NCI-H146 treated with DMSO at 0.1 percent for 48 hours (cell line): ENCODE results near the gene CLTC.
"Not testable (repeated sequence)": the region's sequence is repeated elsewhere in the genome, so short reads cannot be mapped to it uniquely, and the experiment has no call there.

Experiments used
- DNase-seq: peaks from one replicate; lab custom pipeline; 2025; ENCODE audit not compliant: unreplicated experiment; lab: John Stamatoyannopoulos, UW

CLTC gene

DNA sequence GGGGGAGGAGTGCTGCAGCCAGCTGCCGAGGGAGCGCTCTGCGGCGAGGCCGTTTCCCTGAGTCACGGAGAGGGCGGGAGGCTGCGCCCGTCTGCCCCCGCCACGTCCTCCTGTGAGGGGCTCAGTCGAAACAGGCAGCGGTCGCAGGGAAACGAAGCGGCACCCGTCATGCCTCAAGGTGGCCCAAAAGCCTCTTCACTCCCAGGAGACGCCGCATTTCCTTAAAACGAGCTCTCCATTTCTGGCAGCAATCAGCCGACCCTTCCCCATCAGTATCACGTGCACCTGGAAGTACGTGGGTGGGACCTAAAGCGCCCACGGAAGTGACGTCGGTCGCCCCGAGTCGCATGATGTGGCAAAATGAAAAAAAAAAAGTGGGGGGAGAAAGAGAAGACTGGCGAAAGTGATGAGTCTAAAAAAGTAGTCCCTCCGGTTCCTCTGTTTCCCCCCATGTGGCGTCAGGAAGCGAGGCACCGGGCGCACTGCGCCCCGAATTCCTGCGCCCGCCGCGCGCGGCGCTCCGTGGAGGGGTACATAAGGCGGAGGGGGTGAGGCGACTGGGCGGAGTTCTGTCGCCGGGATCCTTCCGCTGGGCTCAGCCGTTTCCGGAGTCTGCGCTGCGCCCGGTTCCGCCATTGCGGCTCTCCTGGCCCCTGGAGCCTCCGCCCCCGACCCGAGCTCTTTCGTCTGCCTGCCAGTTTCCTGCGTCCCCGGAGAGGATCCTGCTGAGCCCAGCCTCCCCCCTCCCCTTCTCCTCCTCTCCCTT lies at the start of gene CLTC:
Gene CLTC, plus strand, starts transcription at position 598 of the 766 bp plus-strand sequence. CDS start 237 bp downstream, outside the sequence.
- DNase-seq, result peak; percentile 91

DNA sequence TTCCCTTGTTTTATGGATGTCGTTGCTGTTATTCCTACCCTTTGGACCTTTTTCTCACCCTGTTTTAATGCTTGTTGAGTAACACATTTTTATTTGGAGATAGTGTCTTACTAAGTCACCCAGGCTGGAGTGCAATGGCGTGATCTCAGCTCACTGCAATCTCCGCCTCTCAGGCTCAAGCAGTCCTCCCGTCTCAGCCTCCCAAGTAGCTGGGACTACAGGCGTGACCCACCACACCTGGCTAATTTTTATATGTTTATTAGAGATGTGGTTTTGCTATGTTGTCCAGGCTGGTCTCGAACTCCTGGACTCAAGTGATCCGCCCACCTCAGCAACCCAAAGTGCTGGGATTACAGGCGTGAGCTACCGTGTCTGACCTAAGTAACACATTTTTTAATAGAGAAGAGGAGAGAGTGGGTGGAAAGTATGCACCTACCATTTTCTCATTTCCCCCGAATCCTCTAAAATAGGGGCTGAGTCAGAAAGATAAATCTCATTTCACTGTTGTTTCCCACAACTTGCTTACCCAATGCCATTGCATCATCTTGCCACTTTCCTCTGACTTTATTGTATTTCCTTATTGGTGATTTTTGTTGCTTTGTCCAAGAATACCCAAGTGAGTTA lies 47.3 kb upstream of the CLTC start:
- DNase-seq, result no peak

DNA sequence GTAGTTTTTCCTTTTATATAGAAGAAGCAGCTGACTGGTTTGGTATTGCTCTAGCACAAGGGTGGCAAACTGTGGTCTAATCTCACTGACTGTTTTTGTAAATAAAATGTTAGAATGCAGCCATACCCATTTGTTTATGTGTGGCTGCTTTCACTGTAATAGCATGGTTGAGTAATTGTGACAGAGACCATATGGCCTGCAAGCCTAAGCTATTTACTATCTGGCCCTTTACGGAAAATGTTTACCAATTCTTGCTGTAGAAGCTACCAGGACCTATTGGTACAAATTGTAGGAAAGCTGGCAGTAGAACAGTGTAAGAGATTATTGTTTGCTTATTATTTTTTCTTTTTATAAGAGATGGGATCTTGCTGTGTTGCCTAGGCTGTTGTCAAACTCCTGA lies 35.5 kb upstream of the CLTC start:
- DNase-seq, result not testable (repeated sequence)

DNA sequence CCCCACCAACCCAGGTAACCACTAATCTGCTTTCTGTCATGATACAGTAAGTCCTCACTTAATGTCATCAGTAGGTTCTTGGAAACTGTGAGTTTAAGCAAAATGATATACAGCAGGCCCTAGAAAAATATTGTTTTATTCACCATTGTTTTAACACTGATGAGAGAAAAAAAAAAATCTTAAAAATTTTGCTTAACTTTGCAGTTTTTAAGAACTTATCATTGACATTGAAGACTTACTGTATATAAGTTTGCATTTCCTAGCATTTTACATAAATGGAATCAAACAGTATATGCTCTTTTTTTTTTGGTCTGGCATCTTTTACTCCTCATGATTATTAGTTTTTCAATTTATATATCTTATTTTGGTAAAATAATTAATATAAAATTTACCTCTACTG lies 19.5 kb upstream of the CLTC start:
- DNase-seq, result no peak

DNA sequence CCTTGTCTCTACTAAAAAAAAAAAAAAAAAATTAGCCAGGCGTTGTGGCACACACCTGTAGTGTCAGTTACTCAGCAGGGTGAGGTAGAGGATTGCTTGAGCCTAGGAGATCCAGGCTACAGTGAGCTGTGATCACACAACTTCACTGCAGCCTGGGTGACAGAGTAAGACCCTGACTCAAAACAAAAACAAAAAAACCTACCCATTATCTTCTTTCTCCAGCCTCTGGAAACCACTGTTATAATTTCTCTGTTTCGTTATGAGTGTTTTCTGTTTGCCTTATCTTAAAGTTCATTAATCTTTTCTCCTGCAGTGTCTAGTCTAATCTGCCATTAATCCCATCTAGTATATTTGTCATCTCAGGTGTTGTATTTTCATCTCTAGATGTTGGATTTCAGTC lies 18.6 kb upstream of the CLTC start:
- no peak for DNase-seq

DNA sequence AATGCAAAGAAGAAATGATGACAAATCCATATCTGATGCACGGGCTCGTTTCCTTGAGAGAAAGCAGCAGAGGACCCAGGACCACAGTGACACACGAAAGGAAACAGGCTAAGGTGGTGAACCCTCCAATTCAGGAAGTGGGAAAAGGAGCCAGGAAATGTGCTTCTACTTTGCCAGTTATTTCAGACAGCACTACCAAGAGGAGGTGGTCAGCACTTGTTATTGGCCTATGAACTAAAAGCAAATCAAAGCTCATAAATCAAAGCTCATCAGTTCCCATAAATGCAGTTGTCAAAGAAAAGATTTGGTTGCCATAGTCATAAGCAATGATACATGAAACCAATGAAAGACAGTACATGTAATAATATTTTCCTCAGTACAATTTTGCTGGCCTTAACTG lies 12.6 kb upstream of the CLTC start:
- DNase-seq, result no peak

DNA sequence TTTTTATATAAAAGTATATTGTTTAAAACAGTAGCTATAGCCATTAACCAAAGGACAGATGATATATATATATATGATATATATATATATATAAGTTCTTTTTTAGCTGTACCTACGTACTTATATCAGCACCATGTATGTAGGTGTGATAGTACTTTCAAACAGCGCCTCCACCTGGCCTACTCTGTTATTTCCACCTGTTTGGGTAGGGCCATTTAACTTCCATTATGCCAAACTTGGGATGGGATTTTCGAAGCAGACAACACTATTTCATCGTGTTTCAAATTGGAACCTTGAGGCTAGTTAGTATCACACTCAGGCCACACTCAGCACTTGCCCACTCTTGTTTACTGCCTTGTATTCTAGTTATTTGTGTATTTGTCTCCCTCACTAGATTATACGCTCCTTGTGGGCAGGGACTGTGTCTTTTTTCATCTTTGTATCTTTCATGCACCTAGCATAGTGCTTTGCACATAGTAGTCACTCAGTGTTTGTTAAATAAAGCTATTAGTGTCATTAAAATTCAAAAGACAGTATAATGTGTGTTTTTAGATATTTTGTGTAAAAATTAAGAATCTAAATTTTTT lies 11.8 kb upstream of the CLTC start:
- DNase-seq, result no peak

DNA sequence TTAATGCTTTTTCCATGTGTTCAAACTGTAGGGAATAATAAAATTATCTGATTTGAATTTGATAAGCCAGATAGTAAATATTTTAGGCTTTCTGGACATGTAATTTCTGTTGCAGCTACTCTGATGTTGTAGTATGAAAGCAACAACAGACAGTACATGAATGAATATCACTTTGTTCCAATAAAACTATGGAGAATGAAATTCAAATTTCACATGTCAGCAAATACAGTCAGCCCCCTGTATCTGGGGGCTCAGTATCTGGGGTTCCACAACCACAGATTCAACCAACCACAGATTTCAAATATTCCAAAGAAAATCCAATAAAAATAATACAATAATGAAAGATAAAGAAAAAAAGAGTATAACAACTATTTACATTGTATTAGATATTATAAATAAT lies 8.2 kb upstream of the CLTC start:
- no peak for DNase-seq

DNA sequence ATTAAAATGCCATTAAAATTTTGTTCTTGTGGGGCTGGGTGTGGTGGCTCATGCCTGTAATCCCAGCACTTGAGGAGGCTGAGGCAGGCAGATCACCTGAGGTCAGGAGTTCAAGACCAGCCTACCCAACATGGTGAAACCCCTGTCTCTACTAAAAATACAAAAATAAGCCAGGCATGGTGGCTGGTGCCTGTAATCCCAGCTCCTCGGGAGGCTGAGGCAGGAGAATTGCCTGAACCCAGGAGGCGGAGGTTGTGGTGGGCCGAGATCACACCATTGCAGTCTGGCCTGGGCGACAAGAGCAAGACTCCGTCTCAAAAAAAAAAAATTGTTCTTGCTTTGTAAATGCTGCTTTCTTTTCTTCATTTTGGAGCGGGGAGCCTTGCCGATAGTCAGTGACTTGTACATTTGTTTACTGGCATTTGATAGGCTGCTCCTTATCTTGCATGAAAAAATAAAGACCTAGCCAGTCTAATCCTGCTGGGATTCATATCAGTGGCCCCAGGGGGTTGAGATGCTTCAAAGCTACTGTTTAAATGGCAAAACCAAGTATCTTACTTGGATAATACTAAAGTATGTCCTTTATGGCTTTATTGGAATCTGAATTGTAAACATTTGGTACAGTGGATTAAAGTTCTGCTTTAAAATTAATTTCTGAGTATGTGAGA lies 3.3 kb upstream of the CLTC start:
- no peak for DNase-seq

DNA sequence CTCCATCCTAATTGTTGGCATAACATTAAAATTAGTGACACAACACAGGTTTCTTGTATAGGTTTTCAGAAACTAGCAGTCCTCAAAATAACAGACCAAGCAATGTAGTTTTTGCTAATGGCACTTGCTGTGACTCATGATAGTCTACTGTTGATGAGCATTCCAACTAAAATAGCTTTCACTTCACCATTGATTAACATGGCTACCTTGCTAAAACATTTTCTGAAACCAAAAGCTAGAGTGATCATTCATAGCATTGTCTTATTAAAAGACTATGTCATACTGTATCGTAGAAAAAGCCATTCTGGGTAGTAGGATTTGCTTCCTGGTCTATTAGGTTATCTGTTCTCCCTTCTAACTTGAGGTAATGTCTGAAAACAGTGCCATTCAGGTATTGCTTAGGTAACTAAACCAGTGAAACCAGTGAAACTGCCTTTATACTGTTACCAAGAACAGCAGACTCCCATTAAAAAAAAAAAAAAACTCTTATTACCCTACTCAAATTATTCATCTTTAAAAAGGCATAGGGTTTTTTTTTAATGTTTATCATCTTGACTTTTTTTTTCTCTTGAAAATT lies 2.5 kb upstream of the CLTC start:
- no peak for DNase-seq

DNA sequence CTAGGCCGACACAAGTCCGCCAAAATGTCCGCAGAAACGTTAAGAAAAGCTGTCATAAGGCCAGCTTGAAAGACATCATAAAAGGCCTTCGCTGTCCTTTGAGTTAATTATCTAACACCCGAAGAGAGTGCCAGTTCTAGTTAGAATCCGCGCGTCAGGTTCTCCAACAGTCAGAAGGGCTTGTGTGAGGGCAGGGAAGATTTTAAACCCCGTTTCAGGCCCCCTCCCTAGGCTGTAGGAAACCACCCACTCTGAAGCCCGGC lies 729 bp upstream of the CLTC start:
- DNase-seq, result no peak

DNA sequence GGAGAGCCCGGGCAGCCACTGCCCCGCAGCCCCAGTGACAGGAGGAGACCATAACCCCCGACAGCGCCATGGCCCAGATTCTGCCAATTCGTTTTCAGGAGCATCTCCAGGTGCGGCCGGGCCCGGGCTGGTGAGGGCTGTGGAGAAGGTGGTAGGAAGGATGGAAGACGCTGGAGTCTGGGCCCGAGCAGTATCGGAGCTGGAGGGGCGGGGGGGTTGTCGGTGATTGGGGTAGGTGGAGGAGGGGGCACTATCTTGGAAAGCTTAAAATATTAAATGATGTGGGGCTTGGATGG lies 317 bp downstream of the CLTC start:
- no peak for DNase-seq

DNA sequence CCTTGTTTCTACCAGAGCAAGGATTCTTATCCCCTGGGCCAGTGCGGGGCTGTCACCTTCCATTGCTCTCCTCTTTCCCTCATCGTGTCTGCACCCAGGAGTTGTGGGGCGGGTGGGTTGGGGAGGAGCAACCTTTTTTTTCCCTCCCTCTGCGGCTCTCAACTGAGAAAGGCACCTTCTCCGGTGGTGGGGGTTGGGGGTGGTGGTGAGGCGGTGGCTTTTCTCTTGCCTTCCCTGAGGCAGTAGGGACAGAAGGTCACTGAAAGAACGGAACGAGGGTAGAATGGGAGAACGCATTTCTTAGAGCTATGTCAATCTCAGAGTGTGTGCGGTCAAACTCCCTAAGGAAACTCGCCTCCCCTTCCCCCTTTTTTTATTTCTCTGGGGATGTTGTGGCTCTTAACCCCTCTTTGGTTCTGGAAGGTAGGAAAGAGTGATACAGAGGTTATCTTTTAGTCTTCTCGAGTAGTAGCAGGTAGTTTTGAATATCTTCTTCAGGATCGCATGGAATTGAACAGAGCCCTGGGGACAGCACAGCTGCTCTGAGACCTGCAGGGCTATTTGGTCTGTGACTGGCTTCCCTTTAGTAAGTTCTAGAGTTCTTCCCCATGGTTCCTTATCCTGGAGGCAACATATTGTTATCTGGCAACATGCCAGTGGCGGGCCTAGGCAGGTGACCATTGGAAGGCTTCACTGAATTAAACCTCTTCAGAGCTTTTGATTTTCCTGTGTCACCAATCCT lies 994 bp downstream of the CLTC start:
- DNase-seq, result peak; percentile 55

DNA sequence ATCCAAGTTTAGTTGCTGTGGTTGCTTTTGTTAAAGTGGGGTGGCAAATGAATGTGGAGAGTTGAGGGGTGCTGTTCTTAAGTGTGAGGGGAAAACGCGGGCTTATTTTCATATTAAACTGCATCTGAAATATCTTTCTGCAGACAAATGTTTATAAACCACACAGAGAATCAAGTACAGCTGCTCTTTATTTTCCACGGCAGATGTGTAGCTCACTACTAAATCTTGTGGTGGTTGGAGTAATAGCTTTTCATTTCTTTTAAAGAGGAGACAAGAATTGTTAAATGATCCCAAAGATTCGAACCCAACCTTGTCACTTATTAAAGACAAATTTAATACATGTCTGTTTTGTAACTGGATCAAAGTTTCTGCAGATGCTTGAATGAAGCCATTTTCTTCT lies 2.1 kb downstream of the CLTC start:
- DNase-seq, result no peak

DNA sequence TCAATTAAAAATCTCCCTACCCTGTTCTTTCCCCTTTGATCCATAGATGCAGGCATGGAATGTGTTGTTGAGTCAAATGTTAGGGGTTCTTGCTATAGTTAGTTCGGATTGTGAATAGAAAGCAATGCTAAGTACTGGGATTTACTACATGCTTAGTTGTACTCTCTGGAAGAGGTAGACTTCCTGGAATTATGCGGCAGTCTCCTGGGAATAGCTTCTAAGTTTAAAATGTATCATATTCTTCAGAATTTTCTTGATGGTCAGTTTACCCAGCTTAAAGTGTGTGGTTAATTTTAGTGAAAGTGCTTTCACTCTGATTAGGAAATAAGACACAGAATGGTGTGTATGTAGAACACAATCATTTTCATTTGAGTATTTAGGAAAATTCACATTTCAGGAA lies 3.5 kb downstream of the CLTC start:
- no peak for DNase-seq

DNA sequence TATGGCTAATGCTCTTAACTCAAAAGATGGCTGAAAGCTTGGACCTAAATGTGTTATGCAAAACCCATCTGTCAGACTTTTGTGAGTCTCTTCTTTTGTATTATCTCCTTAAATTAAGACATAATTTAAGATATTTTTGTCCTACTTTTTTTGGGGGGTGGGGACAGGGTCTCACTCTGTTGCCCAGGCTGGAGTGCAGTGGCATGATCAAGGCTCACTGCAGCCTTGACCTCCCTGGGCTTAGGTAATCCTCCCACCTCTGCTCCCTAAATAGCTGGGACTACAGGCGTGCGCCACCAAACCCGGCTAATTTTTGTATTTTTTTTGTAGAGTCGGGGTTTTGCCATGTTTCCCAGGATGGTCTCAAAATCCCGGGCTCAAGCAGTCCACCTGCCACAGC lies 7.1 kb downstream of the CLTC start:
- no peak for DNase-seq

DNA sequence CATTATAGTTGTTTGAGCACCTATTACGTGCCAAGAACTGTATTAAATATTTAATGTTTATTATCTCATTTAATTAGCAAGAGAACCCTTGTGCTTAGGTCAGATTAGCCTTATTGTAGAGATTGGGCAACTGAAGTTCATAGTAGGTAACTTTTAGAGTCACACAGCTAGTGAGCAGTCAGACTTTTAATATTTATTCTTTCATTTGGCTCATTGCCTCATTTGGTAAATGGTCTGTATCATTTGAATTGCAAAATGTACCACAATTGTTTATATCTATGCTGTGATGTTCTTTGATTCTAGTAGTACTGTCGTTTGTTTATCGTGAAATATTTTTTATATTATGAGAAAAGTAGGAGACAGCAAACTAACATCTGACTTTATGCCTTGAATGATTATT lies 7.6 kb downstream of the CLTC start:
- DNase-seq, result no peak

DNA sequence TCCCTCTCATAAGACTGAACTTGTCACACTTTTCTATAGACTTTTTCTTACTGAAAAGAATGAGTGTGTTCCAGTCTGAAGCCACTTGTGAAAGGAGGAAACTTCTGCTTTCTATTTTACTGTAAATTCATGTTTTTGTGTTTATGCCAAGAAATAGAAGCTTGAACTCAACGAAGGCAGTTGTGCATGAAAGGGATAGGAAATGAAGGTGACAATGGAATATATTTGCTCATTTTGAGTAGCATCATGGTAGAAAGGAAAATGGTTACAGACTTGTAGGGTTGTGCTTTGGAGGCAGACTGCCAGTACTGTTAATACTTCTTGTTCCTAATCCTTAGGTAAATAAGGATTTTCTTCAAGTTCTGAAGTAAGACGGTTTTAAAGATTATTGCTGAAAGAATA lies 8.1 kb downstream of the CLTC start:
- no peak for DNase-seq

DNA sequence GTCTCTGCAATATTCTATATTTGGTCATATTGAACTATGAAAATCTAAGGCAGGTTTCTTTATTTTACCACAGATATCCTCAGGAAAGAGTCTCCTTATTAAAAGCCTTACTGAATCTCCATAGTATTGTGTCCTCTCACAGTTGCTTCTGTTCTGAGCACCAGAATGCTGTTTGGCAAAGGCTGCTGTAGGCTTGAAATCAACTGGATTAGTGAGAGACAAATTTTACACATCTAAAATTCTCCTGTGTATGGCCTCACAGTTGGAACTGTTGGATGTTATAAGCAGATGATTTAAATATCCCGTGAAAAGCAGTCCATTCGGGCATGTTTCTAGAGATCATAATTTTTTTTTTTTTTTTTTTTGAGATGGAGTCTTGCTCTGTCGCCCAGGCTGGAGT lies 9.5 kb downstream of the CLTC start:
- DNase-seq, result no peak

DNA sequence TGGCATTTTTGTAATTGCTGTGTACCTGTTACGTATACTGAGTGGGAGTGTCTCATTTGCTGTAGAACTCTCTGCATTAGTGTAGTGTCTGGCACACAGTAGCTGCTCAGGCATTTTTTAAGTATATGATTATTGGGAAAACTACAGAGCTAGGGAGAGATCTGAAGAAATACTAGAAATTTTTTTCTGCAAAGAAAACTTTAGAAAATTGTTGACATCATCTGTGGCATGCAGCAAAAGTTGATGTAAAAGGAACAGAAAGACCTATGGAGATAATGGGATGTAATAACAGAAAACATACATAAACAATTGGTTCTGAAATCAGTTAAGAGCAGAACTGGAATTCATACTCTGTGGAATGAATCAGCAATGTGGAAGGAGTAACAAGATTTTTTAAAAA lies 11.6 kb downstream of the CLTC start:
- no peak for DNase-seq

DNA sequence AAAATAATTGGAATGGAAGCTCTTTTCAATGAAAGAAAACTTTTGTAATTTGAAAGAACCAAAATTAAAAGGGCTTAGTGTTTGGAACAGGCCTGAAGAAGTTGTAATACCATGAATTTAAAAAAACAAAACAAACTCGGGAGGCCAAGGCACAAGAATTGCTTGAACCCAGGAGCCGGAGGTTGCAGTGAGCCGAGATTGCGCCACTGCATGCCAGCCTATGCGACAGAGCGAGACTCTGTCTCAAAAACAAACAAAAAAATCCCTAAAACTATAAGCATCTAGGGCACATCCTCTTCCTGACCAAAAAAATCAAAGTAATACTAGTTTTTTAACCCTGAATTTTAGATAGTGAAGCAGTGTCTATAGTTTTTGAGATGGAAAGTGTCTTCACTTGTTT lies 12.7 kb downstream of the CLTC start:
- no peak for DNase-seq
